HepG2 (cell line): ENCODE data around the gene HSPA4L. TPM values are rescaled to one million over a fixed set of nuclear protein-coding genes. Genes with fewer than 3 reads are reported as not detected.
A peak's percentile ranks its signal among the peaks of the same experiment; 100 is the strongest.

Source experiments
- ATRX ChIP-seq: sonication (generic); formaldehyde crosslinking; IDR thresholded peaks from 2 replicates; pipeline ENCODE4 v1.4.0; 2020; ENCODE audit warnings: missing genetic modification reagents, borderline replicate concordance
- BCL6 ChIP-seq: IDR thresholded peaks from 2 replicates; pipeline ENCODE4 v1.6.1; 2016; ENCODE audit warnings: missing genetic modification reagents, missing compliant biosample characterization
- CHD4 ChIP-seq: fragments of 200-600 bp; sonication (generic); IDR thresholded peaks from 2 replicates; pipeline ENCODE4 v1.7.0; 2017; ENCODE audit warnings: mild to moderate bottlenecking, low read length, borderline replicate concordance
- GATA4 ChIP-seq: sonication (generic); IDR thresholded peaks from 2 replicates; pipeline ENCODE4 v1.6.1; 2016; ENCODE audit warnings: antibody characterized with exemption, low read depth, borderline replicate concordance
- MAFK ChIP-seq, 2 experiments: IDR thresholded peaks in 1 of 2; conservative IDR thresholded peaks in 1 of 2; 2 replicates each; pipeline ENCODE4 v1.6.1; 2011; ENCODE audit warnings: improper control_type of control experiment in 2 of 2, low read length in 2 of 2
- NFYB ChIP-seq: sonication (generic); formaldehyde crosslinking; IDR thresholded peaks from 2 replicates; pipeline ENCODE4 v1.4.0; 2020; ENCODE audit warnings: missing genetic modification reagents
- RORA ChIP-seq: sonication (generic); formaldehyde crosslinking; IDR thresholded peaks from 2 replicates; pipeline ENCODE4 v1.5.0; 2020; ENCODE audit warnings: mild to moderate bottlenecking, missing genetic modification reagents, moderate library complexity
- SKI ChIP-seq: fragments of 450-650 bp; IDR thresholded peaks from one replicate; pipeline ENCODE4 v1.6.1; 2018; ENCODE audit warnings: mild to moderate bottlenecking; ENCODE audit not compliant: partially characterized antibody
- SSRP1 ChIP-seq: IDR thresholded peaks from 2 replicates; pipeline ENCODE4 v1.6.1; 2016; ENCODE audit warnings: control low read depth
- STAG1 ChIP-seq: sonication (generic); formaldehyde crosslinking; IDR thresholded peaks from 2 replicates; pipeline ENCODE4 v1.4.0; 2020; ENCODE audit warnings: missing genetic modification reagents
- ZKSCAN5 ChIP-seq: sonication (generic); formaldehyde crosslinking; IDR thresholded peaks from 2 replicates; pipeline ENCODE4 v1.5.1; 2020; ENCODE audit warnings: mild to moderate bottlenecking, missing genetic modification reagents
- ZNF296 ChIP-seq: sonication (generic); formaldehyde crosslinking; conservative IDR thresholded peaks from 2 replicates; pipeline ENCODE4 v1.5.0; 2020; ENCODE audit warnings: mild to moderate bottlenecking, missing genetic modification reagents
- ZNF550 ChIP-seq: sonication (generic); formaldehyde crosslinking; IDR thresholded peaks from 2 replicates; pipeline ENCODE4 v1.4.0; 2020; ENCODE audit warnings: mild to moderate bottlenecking, missing genetic modification reagents, borderline replicate concordance
- ZNF563 ChIP-seq: sonication (generic); formaldehyde crosslinking; IDR thresholded peaks from 2 replicates; pipeline ENCODE4 v1.8.0; 2022; ENCODE audit warnings: mild to moderate bottlenecking, moderate library complexity, missing genetic modification reagents
- ZNF570 ChIP-seq: sonication (generic); formaldehyde crosslinking; IDR thresholded peaks from 2 replicates; pipeline ENCODE4 v1.4.0; 2020; ENCODE audit warnings: mild to moderate bottlenecking, missing genetic modification reagents, borderline replicate concordance
- ZNF709 ChIP-seq: sonication (generic); formaldehyde crosslinking; IDR thresholded peaks from 2 replicates; pipeline ENCODE4 v1.5.0; 2020; ENCODE audit warnings: mild to moderate bottlenecking, missing genetic modification reagents
- ZNF781 ChIP-seq: sonication (generic); formaldehyde crosslinking; IDR thresholded peaks from 2 replicates; pipeline ENCODE4 v1.5.1; 2020; ENCODE audit warnings: borderline replicate concordance, mild to moderate bottlenecking, missing genetic modification reagents; ENCODE audit errors: not compliant biosample characterization
- polyA plus RNA-seq, 8 experiments: library from polyadenylated mRNA; depleted of rRNA in 3 of 8; stranded (reverse) in 7 of 8; unstranded in 1 of 8; fragments of >200 nt; fragmentation: Illumina TruSeq in 4 of 8; extraction: Trizol in 4 of 8; gene quantifications; 2 replicates each; pipeline versions ENCODE4 v1.2.1 to v1.2.3, GENCODE V29; 2011 to 2016; ENCODE audit warnings: low read depth in 4 of 8, missing spikeins in 1 of 8, mixed read lengths in 1 of 8; ENCODE audit not compliant: insufficient read depth in 1 of 8
- total RNA-seq, 5 experiments: library from RNA; depleted of rRNA; stranded (reverse); fragments of >200 nt; fragmentation: Illumina TruSeq; extraction: Trizol; gene quantifications; 2 replicates each; pipeline ENCODE4 v1.2.3, GENCODE V29; 2016; ENCODE audit warnings: low read depth in 1 of 5
- TF ChIP-seq, protein P1 (sequence below): sonication (generic); formaldehyde crosslinking; IDR thresholded peaks from 2 replicates; pipeline ENCODE4 v1.4.0; 2020; ENCODE audit warnings: low read depth, missing genetic modification reagents
- TF ChIP-seq, protein P2 (sequence below): sonication (generic); formaldehyde crosslinking; IDR thresholded peaks from 2 replicates; pipeline ENCODE4 v1.4.0; 2020; ENCODE audit warnings: missing genetic modification reagents, borderline replicate concordance
- TF ChIP-seq, protein P3 (sequence below): sonication (generic); formaldehyde crosslinking; IDR thresholded peaks from 2 replicates; pipeline ENCODE4 v1.4.0; 2020; ENCODE audit warnings: missing genetic modification reagents
- TF ChIP-seq, protein P4 (sequence below): sonication (generic); formaldehyde crosslinking; conservative IDR thresholded peaks from 2 replicates; pipeline ENCODE4 v1.8.0; 2022; ENCODE audit warnings: mild to moderate bottlenecking, moderate library complexity, missing genetic modification reagents

HSPA4L gene
- total and polyA plus RNA-seq, 2 of the 13 experiments (the other 11 are each of a cell fraction or from before 2014, with no cell fraction given) = 3.7 to 31.5 TPM

DNA sequence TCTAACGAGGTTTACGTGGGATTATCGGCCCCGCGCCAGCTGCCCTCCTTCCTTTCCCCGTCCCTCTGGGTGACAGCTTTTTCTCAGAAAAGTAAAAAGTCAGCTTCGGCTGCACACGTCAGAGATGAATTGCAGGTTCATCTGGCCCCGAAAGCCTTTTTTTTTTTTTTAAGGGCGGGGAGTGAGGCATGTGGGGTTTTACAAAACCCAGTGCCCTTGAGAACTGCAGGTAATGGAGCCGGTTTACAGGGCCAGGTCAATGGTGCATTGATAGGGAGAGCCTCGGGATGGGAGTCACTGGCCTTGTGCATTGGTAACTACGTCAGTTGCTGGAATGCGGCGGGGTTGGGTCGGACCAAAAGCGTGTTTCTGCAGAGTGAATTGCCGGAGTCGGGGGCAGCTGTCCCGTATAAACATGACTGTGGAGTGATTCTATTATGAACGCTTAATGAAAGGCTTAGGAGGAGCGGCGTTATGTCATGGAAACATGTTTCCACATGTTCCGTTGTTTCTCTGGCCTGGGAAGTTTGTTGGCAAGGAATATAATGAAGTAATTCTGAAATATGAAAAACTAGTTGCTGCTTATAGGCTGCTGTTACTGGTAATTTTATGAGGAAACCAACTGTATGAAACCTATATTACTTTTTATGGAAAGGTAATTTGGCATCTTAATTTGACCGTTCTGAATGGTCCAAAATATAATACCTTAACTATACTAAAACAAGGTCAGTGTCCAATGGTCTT is 1.1 kb downstream of the HSPA4L start (continued):
- no peak for TF ChIP-seq SKI
- no peak for TF ChIP-seq MAFK (conservative IDR thresholded peaks at IDR 0.05 in 1 of 2, IDR thresholded peaks at IDR 0.05 in 1 of 2; ENCODE audit: low read length in 2 of 2)
- TF ChIP-seq SSRP1 = no peak
- TF ChIP-seq ZNF709 (CRISPR knock-in tag) = no peak
- no peak for TF ChIP-seq ZNF781 (CRISPR knock-in tag)
- TF ChIP-seq, protein P1, sequence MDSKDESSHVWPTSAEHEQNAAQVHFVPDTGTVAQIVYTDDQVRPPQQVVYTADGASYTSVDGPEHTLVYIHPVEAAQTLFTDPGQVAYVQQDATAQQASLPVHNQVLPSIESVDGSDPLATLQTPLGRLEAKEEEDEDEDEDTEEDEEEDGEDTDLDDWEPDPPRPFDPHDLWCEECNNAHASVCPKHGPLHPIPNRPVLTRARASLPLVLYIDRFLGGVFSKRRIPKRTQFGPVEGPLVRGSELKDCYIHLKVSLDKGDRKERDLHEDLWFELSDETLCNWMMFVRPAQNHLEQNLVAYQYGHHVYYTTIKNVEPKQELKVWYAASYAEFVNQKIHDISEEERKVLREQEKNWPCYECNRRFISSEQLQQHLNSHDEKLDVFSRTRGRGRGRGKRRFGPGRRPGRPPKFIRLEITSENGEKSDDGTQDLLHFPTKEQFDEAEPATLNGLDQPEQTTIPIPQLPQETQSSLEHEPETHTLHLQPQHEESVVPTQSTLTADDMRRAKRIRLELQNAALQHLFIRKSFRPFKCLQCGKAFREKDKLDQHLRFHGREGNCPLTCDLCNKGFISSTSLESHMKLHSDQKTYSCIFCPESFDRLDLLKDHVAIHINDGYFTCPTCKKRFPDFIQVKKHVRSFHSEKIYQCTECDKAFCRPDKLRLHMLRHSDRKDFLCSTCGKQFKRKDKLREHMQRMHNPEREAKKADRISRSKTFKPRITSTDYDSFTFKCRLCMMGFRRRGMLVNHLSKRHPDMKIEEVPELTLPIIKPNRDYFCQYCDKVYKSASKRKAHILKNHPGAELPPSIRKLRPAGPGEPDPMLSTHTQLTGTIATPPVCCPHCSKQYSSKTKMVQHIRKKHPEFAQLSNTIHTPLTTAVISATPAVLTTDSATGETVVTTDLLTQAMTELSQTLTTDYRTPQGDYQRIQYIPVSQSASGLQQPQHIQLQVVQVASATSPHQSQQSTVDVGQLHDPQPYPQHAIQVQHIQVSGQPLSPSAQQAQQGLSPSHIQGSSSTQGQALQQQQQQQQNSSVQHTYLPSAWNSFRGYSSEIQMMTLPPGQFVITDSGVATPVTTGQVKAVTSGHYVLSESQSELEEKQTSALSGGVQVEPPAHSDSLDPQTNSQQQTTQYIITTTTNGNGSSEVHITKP (CRISPR knock-in tag) = peak; percentile 61; the same call in 1 of the 2 replicates
- TF ChIP-seq ZKSCAN5 (CRISPR knock-in tag) = no peak
- no peak for TF ChIP-seq BCL6
- TF ChIP-seq ATRX (CRISPR knock-in tag) = no peak
- TF ChIP-seq, protein P2, sequence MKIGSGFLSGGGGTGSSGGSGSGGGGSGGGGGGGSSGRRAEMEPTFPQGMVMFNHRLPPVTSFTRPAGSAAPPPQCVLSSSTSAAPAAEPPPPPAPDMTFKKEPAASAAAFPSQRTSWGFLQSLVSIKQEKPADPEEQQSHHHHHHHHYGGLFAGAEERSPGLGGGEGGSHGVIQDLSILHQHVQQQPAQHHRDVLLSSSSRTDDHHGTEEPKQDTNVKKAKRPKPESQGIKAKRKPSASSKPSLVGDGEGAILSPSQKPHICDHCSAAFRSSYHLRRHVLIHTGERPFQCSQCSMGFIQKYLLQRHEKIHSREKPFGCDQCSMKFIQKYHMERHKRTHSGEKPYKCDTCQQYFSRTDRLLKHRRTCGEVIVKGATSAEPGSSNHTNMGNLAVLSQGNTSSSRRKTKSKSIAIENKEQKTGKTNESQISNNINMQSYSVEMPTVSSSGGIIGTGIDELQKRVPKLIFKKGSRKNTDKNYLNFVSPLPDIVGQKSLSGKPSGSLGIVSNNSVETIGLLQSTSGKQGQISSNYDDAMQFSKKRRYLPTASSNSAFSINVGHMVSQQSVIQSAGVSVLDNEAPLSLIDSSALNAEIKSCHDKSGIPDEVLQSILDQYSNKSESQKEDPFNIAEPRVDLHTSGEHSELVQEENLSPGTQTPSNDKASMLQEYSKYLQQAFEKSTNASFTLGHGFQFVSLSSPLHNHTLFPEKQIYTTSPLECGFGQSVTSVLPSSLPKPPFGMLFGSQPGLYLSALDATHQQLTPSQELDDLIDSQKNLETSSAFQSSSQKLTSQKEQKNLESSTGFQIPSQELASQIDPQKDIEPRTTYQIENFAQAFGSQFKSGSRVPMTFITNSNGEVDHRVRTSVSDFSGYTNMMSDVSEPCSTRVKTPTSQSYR (CRISPR knock-in tag) = no peak
- TF ChIP-seq RORA = no peak
- no peak for TF ChIP-seq ZNF570 (CRISPR knock-in tag)
- no peak for TF ChIP-seq ZNF550 (CRISPR knock-in tag)
- TF ChIP-seq, protein P3, sequence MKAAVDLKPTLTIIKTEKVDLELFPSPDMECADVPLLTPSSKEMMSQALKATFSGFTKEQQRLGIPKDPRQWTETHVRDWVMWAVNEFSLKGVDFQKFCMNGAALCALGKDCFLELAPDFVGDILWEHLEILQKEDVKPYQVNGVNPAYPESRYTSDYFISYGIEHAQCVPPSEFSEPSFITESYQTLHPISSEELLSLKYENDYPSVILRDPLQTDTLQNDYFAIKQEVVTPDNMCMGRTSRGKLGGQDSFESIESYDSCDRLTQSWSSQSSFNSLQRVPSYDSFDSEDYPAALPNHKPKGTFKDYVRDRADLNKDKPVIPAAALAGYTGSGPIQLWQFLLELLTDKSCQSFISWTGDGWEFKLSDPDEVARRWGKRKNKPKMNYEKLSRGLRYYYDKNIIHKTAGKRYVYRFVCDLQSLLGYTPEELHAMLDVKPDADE (CRISPR knock-in tag) = no peak
- TF ChIP-seq CHD4 = no peak
- TF ChIP-seq GATA4 = no peak
- TF ChIP-seq, protein P4, sequence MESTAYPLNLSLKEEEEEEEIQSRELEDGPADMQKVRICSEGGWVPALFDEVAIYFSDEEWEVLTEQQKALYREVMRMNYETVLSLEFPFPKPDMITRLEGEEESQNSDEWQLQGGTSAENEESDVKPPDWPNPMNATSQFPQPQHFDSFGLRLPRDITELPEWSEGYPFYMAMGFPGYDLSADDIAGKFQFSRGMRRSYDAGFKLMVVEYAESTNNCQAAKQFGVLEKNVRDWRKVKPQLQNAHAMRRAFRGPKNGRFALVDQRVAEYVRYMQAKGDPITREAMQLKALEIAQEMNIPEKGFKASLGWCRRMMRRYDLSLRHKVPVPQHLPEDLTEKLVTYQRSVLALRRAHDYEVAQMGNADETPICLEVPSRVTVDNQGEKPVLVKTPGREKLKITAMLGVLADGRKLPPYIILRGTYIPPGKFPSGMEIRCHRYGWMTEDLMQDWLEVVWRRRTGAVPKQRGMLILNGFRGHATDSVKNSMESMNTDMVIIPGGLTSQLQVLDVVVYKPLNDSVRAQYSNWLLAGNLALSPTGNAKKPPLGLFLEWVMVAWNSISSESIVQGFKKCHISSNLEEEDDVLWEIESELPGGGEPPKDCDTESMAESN (CRISPR knock-in tag) = no peak; the same call in 1 of the 2 replicates
- no peak for TF ChIP-seq ZNF563 (CRISPR knock-in tag)
- no peak for TF ChIP-seq ZNF296 (CRISPR knock-in tag)
- no peak for TF ChIP-seq NFYB (CRISPR knock-in tag)
- TF ChIP-seq STAG1 (CRISPR knock-in tag) = no peak
